Smooth muscle cell (in vitro differentiated cells): ENCODE data around the gene OR52K1. TPM values are rescaled to one million over a fixed set of nuclear protein-coding genes. Genes with fewer than 3 reads are reported as not detected.
A peak's percentile ranks its signal among the peaks of the same experiment; 100 is the strongest.

ENCODE experiments used
- DNase-seq: peaks from one replicate; lab custom pipeline; 2025; ENCODE audit not compliant: unreplicated experiment; lab: John Stamatoyannopoulos, UW
- H2AFZ ChIP-seq: fragments of 200-600 bp; sonication (generic); 2 replicates; pipeline ENCODE4 v1.6.0; 2016; ENCODE audit warnings: antibody characterized with exemption, low read depth, mild to moderate bottlenecking
- H3F3A ChIP-seq: fragments of 200-600 bp; sonication (generic); 2 replicates; pipeline ENCODE4 v1.6.0; 2017; ENCODE audit warnings: antibody characterized with exemption, low read depth
- H3K27ac ChIP-seq: fragments of 200-600 bp; sonication (generic); 2 replicates; pipeline ENCODE4 v1.5.1; 2016; ENCODE audit warnings: low read depth, mild to moderate bottlenecking
- H3K27me3 ChIP-seq: fragments of 200-600 bp; sonication (generic); 2 replicates; pipeline ENCODE4 v1.6.1; 2016; ENCODE audit warnings: low read depth, mild to moderate bottlenecking
- H3K36me3 ChIP-seq: fragments of 200-600 bp; sonication (generic); 2 replicates; pipeline ENCODE4 v1.5.1; 2016; ENCODE audit warnings: low read depth
- H3K4me1 ChIP-seq: fragments of 200-600 bp; sonication (generic); 2 replicates; pipeline ENCODE4 v1.5.1; 2016; ENCODE audit warnings: low read depth
- H3K4me2 ChIP-seq: fragments of 200-600 bp; sonication (generic); 2 replicates; pipeline ENCODE4 v1.6.0; 2016; ENCODE audit warnings: mild to moderate bottlenecking
- H3K4me3 ChIP-seq: fragments of 200-600 bp; sonication (generic); 2 replicates; pipeline ENCODE4 v1.5.1; 2016; ENCODE audit warnings: mild to moderate bottlenecking
- H3K79me2 ChIP-seq: fragments of 200-600 bp; sonication (generic); 2 replicates; pipeline ENCODE4 v1.6.0; 2016; ENCODE audit warnings: low read depth, mild to moderate bottlenecking
- H3K9ac ChIP-seq: fragments of 200-600 bp; sonication (generic); 2 replicates; pipeline ENCODE4 v1.6.0; 2016; ENCODE audit warnings: low read depth
- H3K9me3 ChIP-seq: fragments of 200-600 bp; sonication (generic); replicated peaks from 2 replicates; pipeline ENCODE4 v1.5.1; 2016; ENCODE audit warnings: low read depth
- H4K20me1 ChIP-seq: fragments of 200-600 bp; sonication (generic); 2 replicates; pipeline ENCODE4 v1.6.0; 2016; ENCODE audit warnings: low read depth
- CTCF ChIP-seq: fragments of 200-600 bp; sonication (generic); IDR thresholded peaks from 2 replicates; pipeline ENCODE4 v1.5.1; 2017; ENCODE audit warnings: borderline replicate concordance, mild to moderate bottlenecking, antibody characterized with exemption; ENCODE audit not compliant: insufficient read depth, poor library complexity, severe bottlenecking
- WGBS: methylation state at CpG from one replicate; pipeline ENCODE4 v1.1.7; 2016; ENCODE audit warnings: low lambda C conversion rate; 5-methylcytosine and 5-hydroxymethylcytosine counted together
- polyA plus RNA-seq: library from polyadenylated mRNA; unstranded; fragments of >200 nt; fragmentation: Nextera tagmentation; extraction: Ambion mirVana; gene quantifications from 2 replicates; pipeline ENCODE4 v1.2.1, GENCODE V29; 2016
- total RNA-seq: library from RNA; depleted of rRNA; stranded (reverse); fragments of >200 nt; gene quantifications from 2 replicates; pipeline ENCODE4 v1.2.3, GENCODE V29; 2014

OR52K1 gene
- total and polyA plus RNA-seq, 2 experiments from 2014 or later: 1.6 TPM; not detected in 1

- DNase-seq: no peak
- no peaks in the 10 kb centered on the region for H3K9me3 ChIP-seq
- H3F3A ChIP-seq: no peaks in the 10 kb centered on the region
- H3K4me2 ChIP-seq: peak overlapping the region; percentile 36
- WGBS: 66% methylated on average over 5 of the region's 5 CpGs
- no peaks in the 10 kb centered on the region for H3K79me2 ChIP-seq
- no peak for TF ChIP-seq CTCF
- H3K4me3 ChIP-seq: no peak overlapping the region
- H3K36me3 ChIP-seq: no peaks in the 10 kb centered on the region
- H3K9ac ChIP-seq: peak overlapping the region; percentile 78
- peak overlapping the region; percentile 96 for H3K27ac ChIP-seq
- H4K20me1 ChIP-seq: no peaks in the 10 kb centered on the region
- H3K27me3 ChIP-seq: no peaks in the 10 kb centered on the region
- H2AFZ ChIP-seq: peak overlapping the region; percentile 72
- peaks cover 12% of the 10 kb centered on the region for H3K4me1 ChIP-seq
Measured at GRCh38 chr11:4464216-4465159, 18.0 kb upstream of the OR52K1 start.

- H4K20me1 ChIP-seq: no peaks in the 10 kb centered on the region
- H3K27me3 ChIP-seq: no peaks in the 10 kb centered on the region
- no peaks in the 10 kb centered on the region for H3K79me2 ChIP-seq
- no peak overlapping the region for H3K4me2 ChIP-seq
- WGBS: 33% methylated on average over 1 of the region's 1 CpG
- H3K4me3 ChIP-seq: no peak overlapping the region
- no peak for DNase-seq
- H3K36me3 ChIP-seq: no peaks in the 10 kb centered on the region
- TF ChIP-seq CTCF: no peak
- H2AFZ ChIP-seq: no peak overlapping the region
- H3F3A ChIP-seq: no peaks in the 10 kb centered on the region
- H3K9ac ChIP-seq: peak overlapping the region; percentile 78
- H3K4me1 ChIP-seq: peaks cover 12% of the 10 kb centered on the region
- H3K27ac ChIP-seq: peak overlapping the region; percentile 96
- no peaks in the 10 kb centered on the region for H3K9me3 ChIP-seq
Measured at GRCh38 chr11:4465407-4465806, 17.0 kb upstream of the OR52K1 start.

DNA sequence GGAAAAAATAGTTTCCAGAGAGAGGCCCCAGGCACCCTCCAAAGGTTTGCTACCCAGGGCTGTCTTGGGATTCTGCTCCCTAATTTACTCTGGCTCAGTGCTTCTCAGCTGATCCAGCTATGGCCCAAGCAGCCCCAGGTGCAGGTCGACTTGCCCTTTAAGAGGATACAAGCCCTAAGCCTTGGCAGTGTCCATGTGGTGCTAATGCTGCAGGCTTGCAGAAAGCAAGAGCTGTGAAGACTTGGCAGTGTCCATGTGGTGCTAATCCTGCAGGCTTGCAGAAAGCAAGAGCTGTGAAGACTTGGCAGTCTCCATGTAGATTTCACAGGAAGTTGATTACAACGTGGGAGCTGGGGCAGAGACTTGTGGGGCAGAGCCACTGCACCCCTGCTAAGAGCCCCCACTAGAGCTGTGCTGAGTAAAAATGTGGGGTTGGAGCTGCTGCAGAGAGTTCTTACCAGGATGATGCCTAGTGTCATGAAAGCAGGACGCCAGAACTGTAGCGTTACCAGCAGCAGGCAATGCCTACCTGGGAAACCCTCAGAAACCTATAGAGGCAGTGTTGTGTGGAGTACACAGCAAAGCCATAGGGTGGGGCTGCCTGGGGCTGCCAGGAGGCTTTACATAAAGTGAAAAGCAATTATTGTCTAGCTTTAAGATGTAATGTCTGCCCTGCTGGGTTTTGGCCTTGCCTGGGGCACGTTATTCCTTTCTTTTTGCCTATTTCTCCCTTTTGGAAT lies 16.1 kb upstream of the OR52K1 start:
- 34% methylated on average over 5 of the region's 5 CpGs for WGBS
- H3K36me3 ChIP-seq: no peaks in the 10 kb centered on the region
- H3K79me2 ChIP-seq: no peaks in the 10 kb centered on the region
- no peak overlapping the region for H3K27ac ChIP-seq
- H3K4me1 ChIP-seq: peaks cover 12% of the 10 kb centered on the region
- DNase-seq: no peak
- no peak overlapping the region for H2AFZ ChIP-seq
- no peak overlapping the region for H3K9ac ChIP-seq
- no peaks in the 10 kb centered on the region for H3F3A ChIP-seq
- H3K4me3 ChIP-seq: no peak overlapping the region
- no peaks in the 10 kb centered on the region for H4K20me1 ChIP-seq
- no peak overlapping the region for H3K4me2 ChIP-seq
- no peaks in the 10 kb centered on the region for H3K9me3 ChIP-seq
- no peaks in the 10 kb centered on the region for H3K27me3 ChIP-seq
- TF ChIP-seq CTCF: no peak
